Panc1 (cell line): ENCODE data around the gene MTF1. TPM values are rescaled to one million over a fixed set of nuclear protein-coding genes. Genes with fewer than 3 reads are reported as not detected.
A peak's percentile ranks its signal among the peaks of the same experiment; 100 is the strongest.

Experiments
- ATAC-seq: fragments of 200-7000 bp; cut with Tn5 transposase; 2 replicates; pipeline ENCODE4 v1.9.1; 2020; ENCODE audit warnings: mild to moderate bottlenecking, moderate library complexity
- BruUV-seq: library from RNA; stranded (reverse); fragments of 400-500 nt; replicated peaks from 2 replicates; lab custom pipeline; 2021; lab: Mats Ljungman, UMichigan
- CTCF ChIA-PET: fragments of 300-600 bp; sonication (Branson Sonifier 250); formaldehyde crosslinking; loops from one replicate; lab custom pipeline; 2022; ENCODE audit warnings: antibody characterized with exemption; lab: Charles Lee
- POLR2A ChIA-PET: fragments of 300-600 bp; sonication (Branson Sonifier 250); formaldehyde crosslinking; loops from one replicate; lab custom pipeline; 2022; ENCODE audit warnings: antibody characterized with exemption; lab: Charles Lee
- DNase-seq: peaks from one replicate; pipeline ENCODE4 v3.0.0-alpha.2; 2010; ENCODE audit warnings: low read depth, low spot score
- H3K27ac ChIP-seq: 2 replicates; pipeline ENCODE4 v1.5.1; 2011; ENCODE audit warnings: mild to moderate bottlenecking, low read length, inconsistent platforms
- H3K27me3 ChIP-seq: fragments of 200-500 bp; sonication (Bioruptor generic); 2 replicates; pipeline ENCODE4 v1.6.0; 2014; ENCODE audit warnings: low read length, inconsistent platforms; ENCODE audit not compliant: control insufficient read depth, insufficient read depth
- H3K36me3 ChIP-seq: fragments of 200-500 bp; sonication (Bioruptor generic); 2 replicates; pipeline ENCODE4 v1.5.1; 2014; ENCODE audit warnings: inconsistent platforms, mild to moderate bottlenecking, low read length, moderate library complexity; ENCODE audit not compliant: control insufficient read depth, insufficient read depth
- H3K4me1 ChIP-seq: 2 replicates; pipeline ENCODE4 v1.5.1; 2011; ENCODE audit warnings: inconsistent platforms, mild to moderate bottlenecking, low read length, moderate library complexity; ENCODE audit not compliant: control insufficient read depth, insufficient read depth
- H3K4me3 ChIP-seq, 2 experiments: 2 replicates each; pipeline ENCODE4 v1.5.1; 2011 to 2012; ENCODE audit warnings: low read depth in 2 of 2, low read length in 2 of 2, mild to moderate bottlenecking in 2 of 2, inconsistent platforms in 1 of 2, moderate library complexity in 1 of 2
- H3K9me3 ChIP-seq: fragments of 200-500 bp; sonication (Bioruptor generic); 2 replicates; pipeline ENCODE4 v1.5.1; 2014; ENCODE audit warnings: low read depth, mild to moderate bottlenecking, inconsistent platforms, low read length, moderate library complexity; ENCODE audit not compliant: control insufficient read depth, insufficient read depth
- POLR2AphosphoS5 ChIP-seq: IDR thresholded peaks from 2 replicates; pipeline ENCODE4 v1.6.1; 2012; ENCODE audit warnings: mild to moderate bottlenecking, low read depth, low read length, moderate library complexity
- REST ChIP-seq, 2 experiments: IDR thresholded peaks; 2 replicates each; pipeline ENCODE4 v1.6.1; 2011 to 2012; ENCODE audit warnings: low read depth in 2 of 2, control low read depth in 1 of 2, low read length in 1 of 2, mild to moderate bottlenecking in 1 of 2, moderate library complexity in 1 of 2; ENCODE audit not compliant: insufficient read depth in 1 of 2
- SIN3A ChIP-seq: IDR thresholded peaks from 2 replicates; pipeline ENCODE4 v1.6.1; 2012; ENCODE audit warnings: low read depth, mild to moderate bottlenecking, low read length, moderate library complexity, borderline replicate concordance; ENCODE audit not compliant: insufficient read depth
- TCF7L2 ChIP-seq: IDR thresholded peaks from 2 replicates; pipeline ENCODE4 v1.6.1; 2011; ENCODE audit warnings: mild to moderate bottlenecking, low read depth, low read length, inconsistent platforms
- in situ Hi-C: cut with HindIII; loops from 2 replicates; pipeline ENCODE4 v1.10.0; 2016; ENCODE audit warnings: low sequenced_read_pairs, low pct_unique_long_range_greater_than_20kb
- intact Hi-C: fragments of 100-400 bp; cut with micrococcal nuclease; formaldehyde crosslinking; loops from one replicate; pipeline ENCODE4 v1.10.0; 2022; ENCODE audit not compliant: unreplicated experiment
- total RNA-seq: library from RNA; stranded (reverse); gene quantifications from one replicate; pipeline ENCODE4 v1.2.1, GENCODE V29; 2021; ENCODE audit not compliant: unreplicated experiment
- TF ChIP-seq, protein P1 (sequence below): fragments of 450-650 bp; IDR thresholded peaks from 2 replicates; pipeline ENCODE4 v1.5.1; 2017; ENCODE audit warnings: mild to moderate bottlenecking

The MTF1 gene
- total RNA-seq, 1 experiment from 2014 or later = 26.2 TPM

DNA sequence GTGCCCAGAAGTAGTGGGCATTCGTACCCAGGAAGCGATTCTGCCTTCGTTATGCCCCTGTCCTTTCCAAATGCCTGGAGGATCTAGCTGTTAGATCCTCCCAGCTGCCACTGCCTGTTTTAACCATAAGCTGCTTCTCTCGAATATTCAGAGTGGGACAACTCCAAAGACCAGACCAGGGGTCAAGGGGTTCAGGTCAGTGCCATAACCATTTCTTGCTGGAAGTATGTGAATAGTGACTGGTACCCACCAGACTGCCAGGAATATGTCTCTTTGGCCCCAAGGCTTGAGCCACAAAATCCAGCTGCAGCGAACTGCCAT lies 914 bp upstream of the MTF1 start:
- ATAC-seq = no peak
- H3K36me3 ChIP-seq = peaks cover 5% of the 10 kb centered on the region
- H3K27me3 ChIP-seq = no peaks in the 10 kb centered on the region
- H3K4me3 ChIP-seq = peak overlapping the region; percentile 83 to 85
- H3K4me1 ChIP-seq = peaks cover 17% of the 10 kb centered on the region
- H3K27ac ChIP-seq = peak overlapping the region; percentile 91
- BruUV-seq = no TSS peak
- H3K9me3 ChIP-seq = no peaks in the 10 kb centered on the region
- no peak for TF ChIP-seq TCF7L2
- TF ChIP-seq, protein P1, sequence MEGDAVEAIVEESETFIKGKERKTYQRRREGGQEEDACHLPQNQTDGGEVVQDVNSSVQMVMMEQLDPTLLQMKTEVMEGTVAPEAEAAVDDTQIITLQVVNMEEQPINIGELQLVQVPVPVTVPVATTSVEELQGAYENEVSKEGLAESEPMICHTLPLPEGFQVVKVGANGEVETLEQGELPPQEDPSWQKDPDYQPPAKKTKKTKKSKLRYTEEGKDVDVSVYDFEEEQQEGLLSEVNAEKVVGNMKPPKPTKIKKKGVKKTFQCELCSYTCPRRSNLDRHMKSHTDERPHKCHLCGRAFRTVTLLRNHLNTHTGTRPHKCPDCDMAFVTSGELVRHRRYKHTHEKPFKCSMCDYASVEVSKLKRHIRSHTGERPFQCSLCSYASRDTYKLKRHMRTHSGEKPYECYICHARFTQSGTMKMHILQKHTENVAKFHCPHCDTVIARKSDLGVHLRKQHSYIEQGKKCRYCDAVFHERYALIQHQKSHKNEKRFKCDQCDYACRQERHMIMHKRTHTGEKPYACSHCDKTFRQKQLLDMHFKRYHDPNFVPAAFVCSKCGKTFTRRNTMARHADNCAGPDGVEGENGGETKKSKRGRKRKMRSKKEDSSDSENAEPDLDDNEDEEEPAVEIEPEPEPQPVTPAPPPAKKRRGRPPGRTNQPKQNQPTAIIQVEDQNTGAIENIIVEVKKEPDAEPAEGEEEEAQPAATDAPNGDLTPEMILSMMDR = no peak; the same call in 1 of the 2 replicates
- TF ChIP-seq SIN3A = no peak
- no peak for DNase-seq
- in situ Hi-C loops (no loop called here), intact Hi-C loops (loop anchor here (1.0 kb wide), 1 partner anchor 49 kb away; no protein-coding TSS in a partner anchor)
- CTCF ChIA-PET = interaction anchor here (1.0 to 1.3 kb wide), 3 partner anchors 15 to 167 kb away, joined by 3 to 13 read pairs (median 4); no protein-coding TSS in a partner anchor
- POLR2A ChIA-PET = interaction anchor here (0.6 kb wide), 2 partner anchors 62 to 90 kb away, joined by 3 to 9 read pairs; no protein-coding TSS in a partner anchor

DNA sequence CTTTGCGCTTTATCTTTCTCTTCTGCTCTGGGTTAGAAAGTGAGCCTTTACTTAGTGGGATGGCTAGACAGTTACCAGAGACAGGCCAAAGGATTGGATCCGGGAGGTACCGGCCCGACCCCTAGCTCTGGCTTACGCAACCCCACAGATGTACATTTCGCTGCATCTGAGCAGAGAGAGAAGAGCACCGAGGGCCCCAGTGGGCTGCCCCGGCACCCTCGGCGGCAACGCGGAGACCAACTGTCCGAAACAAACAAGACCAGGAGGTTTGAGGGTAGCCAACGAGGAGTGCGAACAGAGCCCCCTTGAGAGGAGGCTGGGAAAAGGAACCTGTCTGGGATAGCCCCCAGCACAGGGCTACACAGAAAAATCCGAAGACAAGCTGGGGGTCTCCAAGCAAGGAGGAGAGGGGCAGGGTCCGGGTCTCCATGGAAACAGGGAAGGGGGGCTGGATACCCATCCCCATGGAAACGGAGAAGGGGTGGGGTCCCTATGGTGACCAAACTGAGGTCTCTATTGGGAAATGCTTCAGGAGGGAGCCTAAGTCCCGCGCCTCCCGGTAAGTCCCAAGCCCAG lies 373 bp downstream of the MTF1 start:
- ATAC-seq (peak; percentile 15), DNase-seq (no peak)
- ChIA-PET CTCF (interaction anchor here (0.6 to 1.3 kb wide), 3 partner anchors 35 to 168 kb away, joined by 3 to 5 read pairs (median 4); no protein-coding TSS in a partner anchor), POLR2A (interaction anchor here (0.6 to 1.9 kb wide), 3 partner anchors 8 to 168 kb away, joined by 3 to 12 read pairs (median 4); partner anchors contain the start of genes C1orf122 and YRDC)
- Histone ChIP-seq H3K27me3 (no peaks in the 10 kb centered on the region), H3K27ac (peak overlapping the region; percentile 91), H3K4me1 (peaks cover 17% of the 10 kb centered on the region), H3K9me3 (no peaks in the 10 kb centered on the region), H3K36me3 (peaks cover 5% of the 10 kb centered on the region), H3K4me3 (peak overlapping the region; percentile 83 to 85)
- BruUV-seq = no TSS peak
- TF ChIP-seq POLR2AphosphoS5 = no peak
- TF ChIP-seq, protein P1 = no peak
- TF ChIP-seq REST (IDR thresholded peaks at IDR 0.05; ENCODE audit: insufficient read depth in 1 of 2, low read depth in 2 of 2, low read length in 1 of 2) = no peak
- no peak for TF ChIP-seq SIN3A
- no peak for TF ChIP-seq TCF7L2
- in situ Hi-C loops (no loop called here), intact Hi-C loops (no loop called here)
